B cell (primary cell): Measurements from ENCODE around the gene PIAS4. TPM values are rescaled to one million over a fixed set of nuclear protein-coding genes. Genes with fewer than 3 reads are reported as not detected.

Experiments
- ATAC-seq: fragments of 200-7000 bp; cut with Tn5 transposase; one replicate; pipeline ENCODE4 v1.10.0; 2021; ENCODE audit warnings: low read depth, mild to moderate bottlenecking, moderate number of reproducible peaks, moderate library complexity
- CTCF ChIA-PET: fragments of 350-600 bp; sonication (Branson Sonifier 250); formaldehyde crosslinking; loops from one replicate; lab custom pipeline; 2021; ENCODE audit warnings: antibody characterized with exemption, inconsistent platforms; lab: Charles Lee
- POLR2A ChIA-PET: fragments of 350-600 bp; sonication (Branson Sonifier 250); formaldehyde crosslinking; loops from one replicate; lab custom pipeline; 2021; ENCODE audit warnings: antibody characterized with exemption; lab: Charles Lee
- DNase-seq: peaks from one replicate; pipeline ENCODE4 v3.0.0; 2013
- H2AFZ ChIP-seq: 2 replicates; pipeline ENCODE4 v1.6.1; 2012; ENCODE audit warnings: mild to moderate bottlenecking, low read depth, low read length; ENCODE audit not compliant: insufficient read depth, poor library complexity, severe bottlenecking
- H3K27ac ChIP-seq, 2 donors: 1 replicate in 1 of 2; 2 replicates in 1 of 2; pipeline ENCODE4 v1.5.1; 2012 to 2013; ENCODE audit warnings: low read length in 2 of 2, mild to moderate bottlenecking in 2 of 2, moderate library complexity in 1 of 2
- H3K27me3 ChIP-seq, 4 experiments: fragments of 200-600 bp in 1 of 4; sonication (generic) in 1 of 4; replicated peaks in 1 of 4; 1 replicate in 2 of 4; 2 replicates in 2 of 4; pipeline versions ENCODE4 v1.6.1 to v1.7.0; 2013 to 2016; ENCODE audit warnings: low read length in 3 of 4, mild to moderate bottlenecking in 2 of 4, mixed read lengths in 1 of 4, moderate library complexity in 1 of 4; ENCODE audit not compliant: insufficient read depth in 4 of 4, control insufficient read depth in 3 of 4; ENCODE audit errors: control extremely low read depth in 1 of 4
- H3K36me3 ChIP-seq, 2 experiments: replicated peaks in 1 of 2; 1 replicate in 1 of 2; 2 replicates in 1 of 2; pipeline versions ENCODE4 v1.6.1 to v1.7.1; 2013; ENCODE audit warnings: low read length in 1 of 2; ENCODE audit not compliant: insufficient read depth in 2 of 2, control insufficient read depth in 1 of 2; ENCODE audit errors: control extremely low read depth in 1 of 2, extremely low read depth in 1 of 2
- H3K4me1 ChIP-seq, 2 donors: fragments of 200-600 bp in 1 of 2; sonication (generic) in 1 of 2; 1 replicate in 1 of 2; 2 replicates in 1 of 2; pipeline versions ENCODE4 v1.5.1 to v1.6.1; 2013 to 2017; ENCODE audit warnings: low read length in 2 of 2; ENCODE audit not compliant: control insufficient read depth in 2 of 2, insufficient read depth in 2 of 2
- H3K4me2 ChIP-seq: replicated peaks from 2 replicates; pipeline ENCODE3; 2012; ENCODE audit warnings: mild to moderate bottlenecking, low read depth, low read length; ENCODE audit not compliant: poor library complexity, severe bottlenecking
- H3K4me3 ChIP-seq, 5 experiments: fragments of 200-600 bp in 1 of 5; sonication (generic) in 1 of 5; 1 replicate in 3 of 5; 2 replicates in 2 of 5; pipeline versions ENCODE4 v1.5.1 to v1.7.0; 2011 to 2016; ENCODE audit warnings: low read length in 4 of 5, mild to moderate bottlenecking in 4 of 5, low read depth in 2 of 5, control low read depth in 1 of 5, moderate library complexity in 1 of 5; ENCODE audit not compliant: insufficient read depth in 1 of 5; ENCODE audit errors: control extremely low read depth in 1 of 5, extremely low read depth in 1 of 5
- H3K79me2 ChIP-seq: fragments of 200-600 bp; sonication (generic); one replicate; pipeline ENCODE4 v1.6.0; 2016; ENCODE audit warnings: low read length; ENCODE audit not compliant: control insufficient read depth, insufficient read depth
- H3K9ac ChIP-seq: fragments of 200-600 bp; sonication (generic); 2 replicates; pipeline ENCODE4 v1.6.1; 2017; ENCODE audit warnings: mild to moderate bottlenecking, low read length, moderate library complexity
- H3K9me3 ChIP-seq, 3 donors: one replicate each; pipeline versions ENCODE4 v1.6.1 to v1.7.1; 2013; ENCODE audit warnings: low read length in 2 of 3; ENCODE audit not compliant: control insufficient read depth in 2 of 3, insufficient read depth in 1 of 3; ENCODE audit errors: control extremely low read depth in 1 of 3
- H4K20me1 ChIP-seq: 2 replicates; pipeline ENCODE4 v1.6.0; 2012; ENCODE audit warnings: mild to moderate bottlenecking, low read length; ENCODE audit not compliant: insufficient read depth, control insufficient read depth, poor library complexity, severe bottlenecking
- H3K27ac Mint-ChIP-seq: one replicate; pipeline ENCODE4 v1.8.0; 2021; ENCODE audit warnings: mixed read lengths
- H3K27me3 Mint-ChIP-seq: one replicate; pipeline ENCODE4 v1.8.0; 2021; ENCODE audit warnings: mixed read lengths
- H3K4me1 Mint-ChIP-seq: one replicate; pipeline ENCODE4 v1.8.0; 2021; ENCODE audit warnings: mixed read lengths
- H3K4me3 Mint-ChIP-seq: one replicate; pipeline ENCODE4 v1.8.0; 2021; ENCODE audit warnings: mixed read lengths
- H3K9me3 Mint-ChIP-seq: one replicate; pipeline ENCODE4 v1.8.0; 2022; ENCODE audit warnings: mixed read lengths; ENCODE audit not compliant: insufficient read depth
- EZH2 ChIP-seq: IDR thresholded peaks from 2 replicates; pipeline ENCODE4 v1.6.1; 2012; ENCODE audit warnings: borderline replicate concordance, low read depth, mild to moderate bottlenecking, moderate library complexity, low read length; ENCODE audit not compliant: insufficient read depth, poor library complexity, severe bottlenecking
- WGBS: methylation state at CpG from one replicate; pipeline ENCODE4 v1.1.5; 2013; ENCODE audit warnings: missing lambda C conversion rate; ENCODE audit not compliant: insufficient coverage; 5-methylcytosine and 5-hydroxymethylcytosine counted together
- intact Hi-C: fragments of 100-400 bp; cut with micrococcal nuclease; formaldehyde crosslinking; loops from one replicate; pipeline ENCODE4 v1.10.0; 2022
- polyA plus RNA-seq: library from polyadenylated mRNA; depleted of rRNA; stranded (reverse); fragments of >200 nt; gene quantifications from 2 replicates; pipeline ENCODE4 v1.2.3, GENCODE V29; 2012
- total RNA-seq, 2 donors: library from RNA; stranded (reverse); fragments of 120-200 nt in 1 of 2; gene quantifications; 1 replicate in 1 of 2; 2 replicates in 1 of 2; pipeline versions ENCODE4 v1.2.3 to v1.2.4, GENCODE V29; 2013 to 2022
- TF ChIP-seq, protein P1 (sequence below): fragments of 200-600 bp; IDR thresholded peaks from one replicate; pipeline ENCODE4 v1.8.0; 2022; ENCODE audit warnings: antibody characterized with exemption, mild to moderate bottlenecking

PIAS4 gene
- total and polyA plus RNA-seq, 2 donors (not counting 1 experiment from before 2014, with no cell fraction given): 13.7 to 56.8 TPM

DNA sequence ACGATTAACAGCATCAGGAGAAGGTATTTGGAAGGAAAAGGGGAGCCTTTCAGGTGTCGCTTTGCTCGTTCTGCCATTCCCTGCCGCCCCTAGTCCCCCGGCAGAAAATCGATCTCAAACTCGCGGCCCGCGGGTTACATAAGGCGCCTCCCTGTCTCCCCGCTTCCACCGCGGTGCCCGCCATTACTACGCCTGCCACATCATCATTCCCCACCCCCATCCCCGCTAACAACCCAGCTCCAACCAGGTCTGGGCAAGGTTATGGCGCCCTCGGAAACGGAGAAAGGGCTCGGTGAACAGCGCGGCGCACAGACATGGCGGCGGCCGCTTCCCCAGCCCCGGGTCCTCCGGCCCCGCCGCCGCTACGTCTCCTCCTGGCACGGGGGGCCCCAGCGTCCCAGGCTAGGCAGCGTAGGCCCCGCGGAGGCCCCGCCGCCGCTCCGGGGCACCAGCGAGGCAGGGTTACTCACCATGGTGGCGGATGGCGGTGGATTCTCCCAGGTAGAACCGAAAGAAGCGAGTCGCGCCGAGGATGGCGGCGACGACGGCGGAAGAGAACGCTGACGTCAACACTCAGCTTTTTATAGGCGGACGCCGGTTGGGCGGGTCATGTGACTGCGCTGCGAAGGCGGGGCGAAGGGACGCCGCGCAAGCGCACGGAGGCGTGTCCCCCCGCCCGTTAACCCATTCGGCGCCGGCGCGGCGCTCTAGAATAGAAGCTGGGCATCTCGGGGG lies 22.5 kb upstream of the PIAS4 start, which contains the start of gene EEF2:
Gene EEF2, minus strand, starts transcription at position 556 of the 735 bp plus-strand sequence. Its CDS starts 83 bp downstream, at position 473.
- Histone ChIP-seq H3K4me3 (peak within 1 kb of the TSS; percentile 66 to 93 (median 75)), H3K4me1 (peaks cover 40 to 57% of the 10 kb centered on the region in 2 donors), H3K79me2 (peaks cover 43% of the 10 kb centered on the region), H3K4me2 (peak within 1 kb of the TSS; percentile 76), H3K27me3 (no peaks in the 10 kb centered on the region), H3K27ac (peak within 1 kb of the TSS; percentile 78 to 90), H3K9me3 (peaks cover 0 to 7% (median 0%) of the 10 kb centered on the region in 3 donors), H3K9ac (peak within 1 kb of the TSS; percentile 80), H2AFZ (peak within 1 kb of the TSS; percentile 34), H4K20me1 (peaks cover 51% of the 10 kb centered on the region), H3K36me3 (peaks cover 0 to 44% of the 10 kb centered on the region in 2 experiments)
- H3K27ac Mint-ChIP-seq: peak within 1 kb of the TSS; percentile 97
- no peaks in the 10 kb centered on the region for H3K9me3 Mint-ChIP-seq
- peak within 1 kb of the TSS; percentile 98 for H3K4me3 Mint-ChIP-seq
- TF ChIP-seq, protein P1, sequence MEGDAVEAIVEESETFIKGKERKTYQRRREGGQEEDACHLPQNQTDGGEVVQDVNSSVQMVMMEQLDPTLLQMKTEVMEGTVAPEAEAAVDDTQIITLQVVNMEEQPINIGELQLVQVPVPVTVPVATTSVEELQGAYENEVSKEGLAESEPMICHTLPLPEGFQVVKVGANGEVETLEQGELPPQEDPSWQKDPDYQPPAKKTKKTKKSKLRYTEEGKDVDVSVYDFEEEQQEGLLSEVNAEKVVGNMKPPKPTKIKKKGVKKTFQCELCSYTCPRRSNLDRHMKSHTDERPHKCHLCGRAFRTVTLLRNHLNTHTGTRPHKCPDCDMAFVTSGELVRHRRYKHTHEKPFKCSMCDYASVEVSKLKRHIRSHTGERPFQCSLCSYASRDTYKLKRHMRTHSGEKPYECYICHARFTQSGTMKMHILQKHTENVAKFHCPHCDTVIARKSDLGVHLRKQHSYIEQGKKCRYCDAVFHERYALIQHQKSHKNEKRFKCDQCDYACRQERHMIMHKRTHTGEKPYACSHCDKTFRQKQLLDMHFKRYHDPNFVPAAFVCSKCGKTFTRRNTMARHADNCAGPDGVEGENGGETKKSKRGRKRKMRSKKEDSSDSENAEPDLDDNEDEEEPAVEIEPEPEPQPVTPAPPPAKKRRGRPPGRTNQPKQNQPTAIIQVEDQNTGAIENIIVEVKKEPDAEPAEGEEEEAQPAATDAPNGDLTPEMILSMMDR: no peak
- TF ChIP-seq EZH2: no peak
- POLR2A ChIA-PET: interaction anchor here (0.5 to 2.7 kb wide), 15 partner anchors 10 to 1900 kb away, joined by 3 to 20 read pairs (median 6); partner anchors contain the start of genes DAPK3, MRPL54, PIAS4 and YJU2
- intact Hi-C loops: loop anchor here (1.0 to 5.0 kb wide), 7 partner anchors 14 to 487 kb away; partner anchors contain the start of genes APBA3, DAPK3, HDGFL2 and MAP2K2
- under 1% methylated on average over 80 of the region's 80 CpGs for WGBS
- H3K27me3 Mint-ChIP-seq: no peaks in the 10 kb centered on the region
- H3K4me1 Mint-ChIP-seq: peaks cover 62% of the 10 kb centered on the region
- DNase-seq (peak; percentile 97), ATAC-seq (peak; percentile 56)
- CTCF ChIA-PET: interaction anchor here (0.6 to 3.0 kb wide), 24 partner anchors 10 to 806 kb away, joined by 3 to 45 read pairs (median 3); partner anchors contain the start of genes DAPK3, FEM1A, MRPL54 and PIAS4
